ENCODE data around the gene KRTDAP.
"Not testable (repeated sequence)": the region's sequence is repeated elsewhere in the genome, so short reads cannot be mapped to it uniquely, and the experiment has no call there.

The KRTDAP gene

GRCh38 chr19:35487656-35488182 lies 2.5 kb downstream of the KRTDAP start:
- DNase-seq = no peak

GRCh38 chr19:35486268-35486708 lies 4.0 kb downstream of the KRTDAP start:
- no peak for DNase-seq

- DNase-seq = no peak
Observed at GRCh38 chr19:35484252-35485036, 5.8 kb downstream of the KRTDAP start.

GRCh38 chr19:35483089-35483488 lies 7.2 kb downstream of the KRTDAP start:
- no peak for DNase-seq

GRCh38 chr19:35478794-35479677 lies 11.2 kb downstream of the KRTDAP start:
- DNase-seq = no peak

- DNase-seq = no peak
Observed at GRCh38 chr19:35476149-35476548, 14.1 kb downstream of the KRTDAP start.

GRCh38 chr19:35474594-35474993 lies 15.7 kb downstream of the KRTDAP start:
- not testable (repeated sequence) for DNase-seq

- no peak for DNase-seq
Observed at GRCh38 chr19:35474104-35474503, 16.2 kb downstream of the KRTDAP start.

GRCh38 chr19:35471946-35472345 lies 18.3 kb downstream of the KRTDAP start:
- DNase-seq = no peak

- DNase-seq = not testable (repeated sequence)
Observed at GRCh38 chr19:35471075-35471474, 19.2 kb downstream of the KRTDAP start.

GRCh38 chr19:35470128-35470527 lies 20.1 kb downstream of the KRTDAP start:
- no peak for DNase-seq

GRCh38 chr19:35468637-35469036 lies 21.6 kb downstream of the KRTDAP start:
- peak in 23 of 56 donors; percentile 1 to 41 (median 12) for DNase-seq

- DNase-seq = no peak
Observed at GRCh38 chr19:35466259-35466658, 24.0 kb downstream of the KRTDAP start.

GRCh38 chr19:35462956-35463355 lies 27.3 kb downstream of the KRTDAP start:
- not testable (repeated sequence) for DNase-seq

GRCh38 chr19:35462476-35462953 lies 27.7 kb downstream of the KRTDAP start:
- peak in 7 of 56 donors; percentile 1 to 17 (median 9) for DNase-seq

GRCh38 chr19:35461788-35462187 lies 28.5 kb downstream of the KRTDAP start:
- DNase-seq = not testable (repeated sequence)

- no peak for DNase-seq
Observed at GRCh38 chr19:35461060-35461459, 29.2 kb downstream of the KRTDAP start.

- no peak for DNase-seq
Observed at GRCh38 chr19:35460608-35461007, 29.7 kb downstream of the KRTDAP start.

GRCh38 chr19:35459414-35460082 lies 30.7 kb downstream of the KRTDAP start:
- peak in 1 of 56 donors; percentile 12 for DNase-seq

GRCh38 chr19:35458731-35459391 lies 31.4 kb downstream of the KRTDAP start:
- DNase-seq = no peak

- DNase-seq = no peak
Observed at GRCh38 chr19:35458192-35458591, 32.1 kb downstream of the KRTDAP start.
